HL-60 (cell line): ENCODE measurements around the gene HNRNPAB.
A peak's percentile ranks its signal among the peaks of the same experiment; 100 is the strongest.

Experiments
- DNase-seq, 2 experiments: peaks; one replicate each; pipeline ENCODE4 v3.0.0-alpha.2; 2010 to 2020; ENCODE audit warnings: low read depth in 1 of 2, low spot score in 1 of 2
- H3K27ac ChIP-seq: fragments of 250-450 bp; sonication (Bioruptor Pico); replicated peaks from 2 replicates; pipeline ENCODE4 v1.5.1; 2020; ENCODE audit warnings: mild to moderate bottlenecking, moderate library complexity
- H3K27me3 ChIP-seq: fragments of 250-450 bp; sonication (Bioruptor Pico); 2 replicates; pipeline ENCODE4 v1.5.1; 2021; ENCODE audit warnings: mild to moderate bottlenecking, moderate library complexity; ENCODE audit not compliant: insufficient read depth, poor library complexity, severe bottlenecking
- H3K4me3 ChIP-seq: replicated peaks from 2 replicates; pipeline ENCODE4 v1.5.1; 2011; ENCODE audit warnings: mild to moderate bottlenecking, control low read depth, low read length; ENCODE audit not compliant: insufficient read depth
- GABPA ChIP-seq: IDR thresholded peaks from 2 replicates; pipeline ENCODE4 v1.6.1; 2012; ENCODE audit warnings: low read depth
- POLR2AphosphoS5 ChIP-seq: IDR thresholded peaks from 2 replicates; pipeline ENCODE4 v1.6.1; 2012; ENCODE audit warnings: low read depth
- SPI1 ChIP-seq: IDR thresholded peaks from 2 replicates; pipeline ENCODE4 v1.6.1; 2012; ENCODE audit warnings: low read depth, mild to moderate bottlenecking, borderline replicate concordance
- TF ChIP-seq, protein P1 (sequence below): IDR thresholded peaks from 2 replicates; pipeline ENCODE4 v1.6.1; 2012; ENCODE audit warnings: low read depth; ENCODE audit not compliant: insufficient replicate concordance
- TF ChIP-seq, protein P2 (sequence below): IDR thresholded peaks from one replicate; pipeline ENCODE4 v1.5.1; 2011; ENCODE audit warnings: low read length, control low read depth, inconsistent platforms; ENCODE audit not compliant: insufficient read depth

The HNRNPAB gene

DNA sequence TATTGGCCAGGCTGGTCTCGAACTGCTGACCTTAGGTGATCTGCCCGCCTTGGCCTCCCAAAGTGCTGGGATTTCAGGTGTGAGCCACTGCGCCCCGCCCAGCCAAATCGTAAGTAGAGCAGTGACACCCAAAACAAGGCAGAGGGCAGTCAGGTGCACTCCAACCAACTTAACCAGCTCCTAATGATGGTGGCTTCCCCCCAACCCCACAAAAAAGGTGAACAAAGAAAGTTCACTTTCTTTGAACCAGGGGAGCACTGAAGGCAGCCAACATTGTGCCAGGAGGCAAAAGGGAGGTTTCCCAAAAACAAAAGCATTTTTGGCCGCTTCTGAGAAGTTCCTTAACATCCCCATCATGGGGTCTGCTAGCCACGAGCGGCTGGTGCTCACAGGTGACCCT, 26.8 kb upstream of the HNRNPAB start:
- H3K4me3 ChIP-seq, result no peak overlapping the region
- DNase-seq, result no peak
- TF ChIP-seq, protein P1, sequence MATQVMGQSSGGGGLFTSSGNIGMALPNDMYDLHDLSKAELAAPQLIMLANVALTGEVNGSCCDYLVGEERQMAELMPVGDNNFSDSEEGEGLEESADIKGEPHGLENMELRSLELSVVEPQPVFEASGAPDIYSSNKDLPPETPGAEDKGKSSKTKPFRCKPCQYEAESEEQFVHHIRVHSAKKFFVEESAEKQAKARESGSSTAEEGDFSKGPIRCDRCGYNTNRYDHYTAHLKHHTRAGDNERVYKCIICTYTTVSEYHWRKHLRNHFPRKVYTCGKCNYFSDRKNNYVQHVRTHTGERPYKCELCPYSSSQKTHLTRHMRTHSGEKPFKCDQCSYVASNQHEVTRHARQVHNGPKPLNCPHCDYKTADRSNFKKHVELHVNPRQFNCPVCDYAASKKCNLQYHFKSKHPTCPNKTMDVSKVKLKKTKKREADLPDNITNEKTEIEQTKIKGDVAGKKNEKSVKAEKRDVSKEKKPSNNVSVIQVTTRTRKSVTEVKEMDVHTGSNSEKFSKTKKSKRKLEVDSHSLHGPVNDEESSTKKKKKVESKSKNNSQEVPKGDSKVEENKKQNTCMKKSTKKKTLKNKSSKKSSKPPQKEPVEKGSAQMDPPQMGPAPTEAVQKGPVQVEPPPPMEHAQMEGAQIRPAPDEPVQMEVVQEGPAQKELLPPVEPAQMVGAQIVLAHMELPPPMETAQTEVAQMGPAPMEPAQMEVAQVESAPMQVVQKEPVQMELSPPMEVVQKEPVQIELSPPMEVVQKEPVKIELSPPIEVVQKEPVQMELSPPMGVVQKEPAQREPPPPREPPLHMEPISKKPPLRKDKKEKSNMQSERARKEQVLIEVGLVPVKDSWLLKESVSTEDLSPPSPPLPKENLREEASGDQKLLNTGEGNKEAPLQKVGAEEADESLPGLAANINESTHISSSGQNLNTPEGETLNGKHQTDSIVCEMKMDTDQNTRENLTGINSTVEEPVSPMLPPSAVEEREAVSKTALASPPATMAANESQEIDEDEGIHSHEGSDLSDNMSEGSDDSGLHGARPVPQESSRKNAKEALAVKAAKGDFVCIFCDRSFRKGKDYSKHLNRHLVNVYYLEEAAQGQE, result no peak
- TF ChIP-seq, protein P2, sequence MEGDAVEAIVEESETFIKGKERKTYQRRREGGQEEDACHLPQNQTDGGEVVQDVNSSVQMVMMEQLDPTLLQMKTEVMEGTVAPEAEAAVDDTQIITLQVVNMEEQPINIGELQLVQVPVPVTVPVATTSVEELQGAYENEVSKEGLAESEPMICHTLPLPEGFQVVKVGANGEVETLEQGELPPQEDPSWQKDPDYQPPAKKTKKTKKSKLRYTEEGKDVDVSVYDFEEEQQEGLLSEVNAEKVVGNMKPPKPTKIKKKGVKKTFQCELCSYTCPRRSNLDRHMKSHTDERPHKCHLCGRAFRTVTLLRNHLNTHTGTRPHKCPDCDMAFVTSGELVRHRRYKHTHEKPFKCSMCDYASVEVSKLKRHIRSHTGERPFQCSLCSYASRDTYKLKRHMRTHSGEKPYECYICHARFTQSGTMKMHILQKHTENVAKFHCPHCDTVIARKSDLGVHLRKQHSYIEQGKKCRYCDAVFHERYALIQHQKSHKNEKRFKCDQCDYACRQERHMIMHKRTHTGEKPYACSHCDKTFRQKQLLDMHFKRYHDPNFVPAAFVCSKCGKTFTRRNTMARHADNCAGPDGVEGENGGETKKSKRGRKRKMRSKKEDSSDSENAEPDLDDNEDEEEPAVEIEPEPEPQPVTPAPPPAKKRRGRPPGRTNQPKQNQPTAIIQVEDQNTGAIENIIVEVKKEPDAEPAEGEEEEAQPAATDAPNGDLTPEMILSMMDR, result no peak
- no peak for TF ChIP-seq POLR2AphosphoS5
- TF ChIP-seq GABPA, result no peak
- no peak overlapping the region for H3K27ac ChIP-seq
- H3K27me3 ChIP-seq, result no peaks in the 10 kb centered on the region

DNA sequence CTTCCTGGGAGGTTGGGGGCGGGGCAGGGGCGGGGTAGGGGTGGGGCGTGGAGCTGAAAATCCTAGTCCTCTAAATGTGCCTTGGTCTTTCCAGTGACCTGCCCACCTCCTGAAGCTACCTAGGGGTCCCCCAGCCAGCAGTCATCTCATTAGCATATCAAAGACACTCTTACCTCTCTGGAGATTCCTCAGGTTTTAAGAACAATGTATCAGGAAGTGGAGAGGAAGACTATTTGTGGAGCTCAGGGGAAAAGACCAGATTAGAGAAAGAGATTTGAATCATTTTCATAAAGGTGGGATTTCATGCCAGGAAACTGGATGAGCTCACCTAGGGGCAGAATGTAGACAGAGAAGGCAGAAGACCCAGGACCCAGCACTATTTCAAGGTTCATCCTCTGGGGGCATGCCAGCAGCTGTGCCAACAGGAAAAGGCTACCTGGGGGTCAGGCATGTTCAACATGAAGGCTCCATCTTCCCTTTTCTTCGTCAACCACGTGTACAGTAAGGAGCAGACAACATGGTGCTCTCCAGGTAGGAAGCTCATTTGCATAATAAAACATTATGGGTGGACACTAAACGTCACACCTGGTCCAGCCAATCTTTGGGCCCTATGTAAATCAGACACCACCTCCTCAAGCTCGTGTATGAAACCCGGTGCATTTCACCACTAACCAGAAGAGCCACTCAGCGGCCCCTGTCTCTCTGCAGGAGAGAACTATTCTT, 24.0 kb upstream of the HNRNPAB start:
- no peak overlapping the region for H3K27ac ChIP-seq
- no peaks in the 10 kb centered on the region for H3K27me3 ChIP-seq
- H3K4me3 ChIP-seq, result no peak overlapping the region
- TF ChIP-seq GABPA (no peak), SPI1 (no peak), POLR2AphosphoS5 (no peak)
- TF ChIP-seq, protein P1, result no peak
- TF ChIP-seq, protein P2, result no peak
- no peak for DNase-seq

DNA sequence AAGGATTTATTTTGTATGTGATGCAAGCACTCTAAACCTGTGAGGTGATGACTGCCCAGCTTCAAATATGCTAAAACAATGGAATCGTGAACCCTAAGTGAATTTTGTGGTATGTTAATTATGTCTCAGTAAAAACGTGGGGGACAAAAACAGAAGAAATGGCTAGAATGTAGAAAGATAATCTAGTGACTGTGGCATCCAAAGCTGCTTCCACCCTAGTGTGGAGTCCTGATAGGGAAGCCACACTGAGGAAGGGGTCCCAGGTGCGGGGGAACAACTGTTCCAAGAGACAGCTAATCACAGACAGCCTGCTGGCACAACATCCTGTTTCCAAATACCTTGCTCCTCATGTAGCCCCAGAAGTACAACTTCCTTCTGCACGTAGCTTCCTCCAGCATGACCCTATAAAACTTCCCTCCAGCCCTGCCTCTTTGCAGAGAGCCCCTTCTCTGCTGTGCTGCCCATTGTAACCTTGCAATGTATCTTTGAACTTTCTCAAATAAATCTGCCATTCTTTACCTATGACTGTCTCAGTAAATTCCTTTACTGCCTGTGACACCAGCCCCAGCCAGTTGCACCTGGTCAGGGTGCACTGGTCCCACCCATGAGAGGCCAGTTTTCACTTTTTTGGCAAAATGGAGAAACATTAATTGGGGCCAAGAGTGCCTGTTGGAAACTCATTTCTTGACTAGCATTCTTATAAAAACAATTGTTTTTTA, 22.0 kb upstream of the HNRNPAB start:
- peak; percentile 73 for TF ChIP-seq SPI1
- TF ChIP-seq GABPA, result peak; percentile 73
- peak; percentile 98 for TF ChIP-seq POLR2AphosphoS5
- TF ChIP-seq, protein P1, result peak; percentile 26
- TF ChIP-seq, protein P2, result no peak
- DNase-seq, result peak; percentile 75 to 96
- H3K27me3 ChIP-seq, result no peaks in the 10 kb centered on the region
- peak overlapping the region; percentile 74 for H3K27ac ChIP-seq
- no peak overlapping the region for H3K4me3 ChIP-seq
